Measurements from ENCODE around the gene CDAN1.

GRCh38 chr15:42730536-42730935, 6.4 kb downstream of the CDAN1 start:
- TF ChIP-seq CTCF (IDR thresholded peaks at IDR 0.05; ENCODE audit: insufficient read depth, low read length, poor library complexity, severe bottlenecking) (no peak), EZH2phosphoT487 (conservative IDR thresholded peaks at IDR 0.05; ENCODE audit: low read length) (no peak)
